DND-41 (cell line): ENCODE data around the gene ARHGAP28.

Experiments
- EZH2 ChIP-seq: IDR thresholded peaks from 3 replicates; pipeline ENCODE4 v1.6.1; 2012; ENCODE audit warnings: borderline replicate concordance, low read depth, mild to moderate bottlenecking, moderate library complexity, low read length, inconsistent platforms; ENCODE audit not compliant: severe bottlenecking
- TF ChIP-seq, protein P1 (sequence below): IDR thresholded peaks from 2 replicates; pipeline ENCODE4 v1.5.1; 2012; ENCODE audit warnings: borderline replicate concordance, low read length, moderate library complexity, mild to moderate bottlenecking; ENCODE audit not compliant: poor library complexity, severe bottlenecking; ENCODE audit errors: extremely low read depth

DNA sequence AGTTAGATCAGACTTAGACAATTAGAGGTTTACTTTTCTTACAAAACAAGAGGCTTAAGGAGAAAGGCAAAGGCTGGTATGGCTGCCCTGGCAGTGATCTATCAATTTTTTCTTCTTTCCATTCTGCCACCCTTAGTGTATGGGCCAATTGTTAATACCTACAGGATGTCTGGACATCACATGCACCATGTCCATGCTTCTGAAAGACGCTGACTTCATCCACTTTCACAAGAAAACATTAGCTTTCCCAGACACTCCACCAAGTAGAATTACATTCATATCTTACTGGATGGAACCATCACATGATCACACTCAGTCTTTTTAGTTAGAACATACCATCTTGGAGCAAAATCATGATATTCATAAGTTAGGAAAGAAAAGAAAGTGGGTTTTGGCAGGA is 120.9 kb downstream of the ARHGAP28 start:
- TF ChIP-seq, protein P1, sequence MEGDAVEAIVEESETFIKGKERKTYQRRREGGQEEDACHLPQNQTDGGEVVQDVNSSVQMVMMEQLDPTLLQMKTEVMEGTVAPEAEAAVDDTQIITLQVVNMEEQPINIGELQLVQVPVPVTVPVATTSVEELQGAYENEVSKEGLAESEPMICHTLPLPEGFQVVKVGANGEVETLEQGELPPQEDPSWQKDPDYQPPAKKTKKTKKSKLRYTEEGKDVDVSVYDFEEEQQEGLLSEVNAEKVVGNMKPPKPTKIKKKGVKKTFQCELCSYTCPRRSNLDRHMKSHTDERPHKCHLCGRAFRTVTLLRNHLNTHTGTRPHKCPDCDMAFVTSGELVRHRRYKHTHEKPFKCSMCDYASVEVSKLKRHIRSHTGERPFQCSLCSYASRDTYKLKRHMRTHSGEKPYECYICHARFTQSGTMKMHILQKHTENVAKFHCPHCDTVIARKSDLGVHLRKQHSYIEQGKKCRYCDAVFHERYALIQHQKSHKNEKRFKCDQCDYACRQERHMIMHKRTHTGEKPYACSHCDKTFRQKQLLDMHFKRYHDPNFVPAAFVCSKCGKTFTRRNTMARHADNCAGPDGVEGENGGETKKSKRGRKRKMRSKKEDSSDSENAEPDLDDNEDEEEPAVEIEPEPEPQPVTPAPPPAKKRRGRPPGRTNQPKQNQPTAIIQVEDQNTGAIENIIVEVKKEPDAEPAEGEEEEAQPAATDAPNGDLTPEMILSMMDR = no peak
- TF ChIP-seq EZH2 = no peak
